ENCODE measurements around the gene TMEM107.
A peak's percentile ranks its signal among the peaks of the same experiment; 100 is the strongest.
"Not testable (repeated sequence)": the region's sequence is repeated elsewhere in the genome, so short reads cannot be mapped to it uniquely, and the experiment has no call there.

Gene TMEM107

DNA sequence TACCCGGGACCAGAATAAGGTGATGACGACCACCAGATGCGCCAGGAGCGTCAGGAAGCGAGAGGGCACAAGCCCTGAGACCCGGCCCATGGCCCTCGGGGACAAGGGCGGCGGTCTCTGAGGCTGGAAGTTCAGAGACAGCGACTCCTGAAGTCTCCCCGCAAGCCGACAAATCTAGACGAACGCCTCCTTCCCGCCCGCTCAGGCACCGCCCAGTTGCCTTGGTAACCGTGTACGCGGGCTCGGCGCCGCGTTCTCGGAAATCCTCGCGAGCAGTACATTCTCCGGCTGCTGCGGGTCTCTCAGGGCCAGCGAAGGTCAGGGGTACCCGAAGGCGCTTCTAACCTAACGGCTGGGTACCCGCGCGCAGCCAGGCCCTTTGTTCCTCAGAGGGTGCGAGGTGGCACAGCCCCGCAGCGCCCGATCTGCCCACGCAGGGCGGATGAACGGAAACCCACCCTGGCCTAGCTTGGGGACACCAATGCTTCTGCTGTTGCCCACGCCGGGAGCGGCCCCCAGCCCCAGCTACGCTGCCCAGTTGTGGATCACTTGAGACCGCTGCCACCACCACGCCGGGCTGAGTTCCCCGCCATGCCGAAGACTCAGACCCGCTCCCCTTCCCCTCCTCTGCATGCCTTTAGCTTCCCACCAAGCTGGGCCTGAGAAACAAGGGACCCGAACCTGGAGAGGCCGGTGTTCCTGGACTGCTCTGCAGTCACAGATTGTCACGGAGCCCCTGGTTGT lies at the start of gene TMEM107:
TMEM107 (minus strand) TSS at position 184 of the 744 bp plus-strand sequence; CDS start at position 90, 94 bp downstream.
- DNase-seq (ENCODE audit: low read depth in 1 of 2, low spot score in 1 of 2), result peak; percentile 65 to 87

DNA sequence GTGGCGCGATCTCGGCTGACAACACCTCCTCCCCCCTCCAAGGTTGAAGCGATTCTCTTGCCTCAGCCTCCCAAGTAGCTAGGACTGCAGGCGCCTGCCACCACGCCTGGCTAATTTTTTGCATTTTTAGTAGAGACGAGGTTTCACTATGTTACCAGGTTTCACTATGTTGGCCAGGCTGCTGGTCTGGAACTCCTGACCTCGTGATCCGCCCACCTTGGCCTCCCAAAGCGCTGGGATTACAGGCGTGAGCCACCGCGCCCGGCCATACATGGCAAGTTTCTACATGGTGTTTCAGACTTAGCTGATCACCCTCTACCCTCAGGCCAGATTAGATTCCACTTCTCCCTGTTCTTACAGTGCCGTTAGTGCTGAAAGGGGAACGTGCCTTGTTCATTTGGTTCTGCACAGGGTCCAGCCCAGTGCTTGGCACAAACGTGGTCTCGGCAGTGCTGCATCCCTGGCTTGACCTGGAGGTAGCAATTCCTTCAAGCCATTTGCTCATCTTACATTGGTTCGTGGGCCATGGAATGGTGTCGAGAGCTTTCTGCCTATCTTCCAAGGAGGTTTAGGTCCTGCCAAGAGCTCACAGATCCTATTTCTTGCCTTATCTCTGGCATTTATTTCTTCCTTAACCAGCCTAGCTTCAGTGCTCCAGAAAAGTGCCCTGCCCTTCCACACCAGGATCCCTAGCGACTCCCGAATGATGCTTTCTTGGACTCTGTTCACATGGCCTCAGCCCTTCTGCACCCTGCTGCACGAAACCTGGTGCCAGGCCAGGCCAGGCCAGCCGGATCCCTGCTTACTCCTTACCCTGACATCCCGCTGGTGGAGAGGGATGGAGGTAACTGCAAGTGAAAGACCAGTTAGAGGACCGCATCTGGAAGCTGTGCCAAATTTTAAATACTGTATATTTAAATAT lies 49.0 kb upstream of the TMEM107 start:
- no peak for DNase-seq (ENCODE audit: low read depth in 1 of 2, low spot score in 1 of 2)

DNA sequence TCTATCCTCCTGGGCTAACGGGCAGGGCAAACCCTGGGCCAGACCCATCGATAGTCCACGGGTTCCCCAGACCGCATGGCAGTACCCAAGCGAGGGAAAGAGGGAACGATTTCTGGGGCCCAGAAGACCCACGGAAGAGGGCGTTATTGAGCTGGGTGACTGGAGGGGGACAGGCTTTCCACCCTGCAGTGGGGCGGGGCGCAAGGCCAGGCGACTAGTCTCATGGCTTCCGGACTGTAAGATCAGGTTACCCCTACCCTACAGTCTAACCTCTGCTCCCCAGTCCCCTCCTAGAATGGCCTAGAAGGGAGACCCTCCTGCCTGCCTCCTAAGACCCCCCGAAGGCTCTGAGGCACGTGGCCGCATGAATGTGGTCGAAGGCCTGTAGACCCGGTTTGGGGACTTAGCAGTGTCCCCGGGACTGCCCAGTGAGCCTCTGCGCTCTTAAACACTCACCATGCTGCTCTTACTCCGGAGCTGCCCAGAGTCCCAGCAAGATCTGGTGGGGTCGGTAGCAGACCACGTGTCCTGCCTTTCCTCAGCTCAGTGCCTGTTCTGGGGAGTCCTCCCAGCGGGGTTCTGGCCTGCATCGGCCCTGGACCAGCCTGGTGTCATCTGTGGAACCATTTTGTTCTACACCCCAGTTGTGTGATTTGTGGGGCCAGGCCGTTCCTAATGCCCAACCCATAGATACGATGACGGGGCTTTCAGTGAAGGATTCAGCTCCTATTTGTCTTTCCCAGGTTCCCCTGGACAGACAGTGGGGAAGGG lies 47.4 kb upstream of the TMEM107 start:
- peak; percentile 21 to 52 for DNase-seq (ENCODE audit: low read depth in 1 of 2, low spot score in 1 of 2)

DNA sequence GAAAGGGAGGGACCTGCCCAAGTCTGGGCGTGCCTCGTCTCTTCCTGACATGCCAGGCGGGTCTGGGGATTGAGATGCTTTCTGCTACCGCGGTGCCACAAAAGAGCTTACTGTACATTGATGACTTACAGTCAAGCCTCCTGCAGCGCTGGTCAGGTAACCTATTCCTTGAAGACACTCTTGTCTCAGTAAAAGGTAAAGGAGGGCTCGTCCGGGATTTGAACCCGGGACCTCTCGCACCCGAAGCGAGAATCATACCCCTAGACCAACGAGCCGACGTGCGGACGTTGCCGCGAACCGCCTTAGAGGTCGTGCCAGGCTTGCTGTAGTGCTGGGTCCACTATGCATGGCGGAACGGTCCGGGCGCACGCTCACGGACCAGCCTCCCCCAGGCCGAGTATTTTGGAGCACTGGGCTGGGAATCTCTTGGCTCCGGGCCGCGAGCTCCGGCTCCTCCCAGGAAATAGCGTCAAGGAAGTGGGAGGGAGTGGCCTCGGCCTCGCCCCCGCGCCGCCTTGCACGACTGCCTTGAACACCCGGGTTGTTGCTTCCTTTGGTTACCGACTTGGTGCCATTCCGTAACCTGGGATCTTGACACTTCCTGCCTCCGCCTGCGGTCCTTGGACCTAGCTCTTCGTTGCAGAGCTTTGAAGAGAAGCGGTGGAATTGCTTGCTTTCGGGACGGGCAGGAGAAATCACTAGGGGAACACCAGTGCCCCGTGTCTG lies 46.6 kb upstream of the TMEM107 start:
- DNase-seq (ENCODE audit: low read depth in 1 of 2, low spot score in 1 of 2), result peak; percentile 88 to 92

DNA sequence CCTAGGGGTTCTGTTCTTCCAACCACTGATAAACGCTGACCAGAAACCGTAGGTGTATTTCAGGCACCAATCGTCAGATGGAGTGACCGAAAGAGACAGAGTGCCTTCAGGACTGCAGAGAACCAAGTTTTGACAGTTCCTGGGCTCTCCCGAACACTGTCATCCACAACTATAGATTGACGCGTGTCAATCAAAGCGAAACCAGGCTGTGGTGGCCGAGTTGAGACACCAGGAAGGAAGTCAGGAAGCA lies 46.1 kb upstream of the TMEM107 start:
- DNase-seq (ENCODE audit: low read depth in 1 of 2, low spot score in 1 of 2), result no peak

DNA sequence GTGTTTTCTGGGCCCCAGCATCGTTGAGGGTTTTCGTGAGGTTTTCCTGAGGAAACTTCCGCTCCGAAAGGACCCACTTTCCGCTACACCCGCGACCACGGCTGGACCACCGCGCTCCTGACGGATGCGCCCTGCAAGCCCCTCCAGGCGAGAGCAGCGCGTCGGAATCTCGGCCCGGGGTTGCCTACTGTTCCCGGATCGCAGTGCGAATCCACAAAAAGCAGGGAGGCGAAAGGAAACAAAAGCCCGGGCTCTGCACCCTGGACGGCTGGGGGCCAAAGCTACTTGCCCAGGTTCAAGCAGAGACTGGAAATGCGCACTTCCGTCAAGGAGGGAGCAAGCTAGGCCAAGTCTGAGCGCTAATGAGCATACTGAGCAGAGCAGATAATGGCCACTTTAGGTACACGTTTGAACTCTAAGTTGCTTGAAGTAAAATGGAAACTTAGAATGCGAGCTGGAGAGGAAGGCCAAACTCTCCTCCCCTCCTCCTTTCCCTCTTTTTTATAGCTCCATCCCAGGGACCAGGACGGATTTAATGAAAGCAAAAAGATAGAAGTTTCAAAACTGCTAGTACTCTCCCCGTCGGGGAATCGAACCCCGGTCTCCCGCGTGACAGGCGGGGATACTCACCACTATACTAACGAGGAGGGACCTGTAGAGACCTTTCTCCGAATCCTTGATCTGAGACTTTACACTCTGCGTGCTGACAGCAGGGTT lies 45.6 kb upstream of the TMEM107 start:
- peak; percentile 92 to 93 for DNase-seq (ENCODE audit: low read depth in 1 of 2, low spot score in 1 of 2)

DNA sequence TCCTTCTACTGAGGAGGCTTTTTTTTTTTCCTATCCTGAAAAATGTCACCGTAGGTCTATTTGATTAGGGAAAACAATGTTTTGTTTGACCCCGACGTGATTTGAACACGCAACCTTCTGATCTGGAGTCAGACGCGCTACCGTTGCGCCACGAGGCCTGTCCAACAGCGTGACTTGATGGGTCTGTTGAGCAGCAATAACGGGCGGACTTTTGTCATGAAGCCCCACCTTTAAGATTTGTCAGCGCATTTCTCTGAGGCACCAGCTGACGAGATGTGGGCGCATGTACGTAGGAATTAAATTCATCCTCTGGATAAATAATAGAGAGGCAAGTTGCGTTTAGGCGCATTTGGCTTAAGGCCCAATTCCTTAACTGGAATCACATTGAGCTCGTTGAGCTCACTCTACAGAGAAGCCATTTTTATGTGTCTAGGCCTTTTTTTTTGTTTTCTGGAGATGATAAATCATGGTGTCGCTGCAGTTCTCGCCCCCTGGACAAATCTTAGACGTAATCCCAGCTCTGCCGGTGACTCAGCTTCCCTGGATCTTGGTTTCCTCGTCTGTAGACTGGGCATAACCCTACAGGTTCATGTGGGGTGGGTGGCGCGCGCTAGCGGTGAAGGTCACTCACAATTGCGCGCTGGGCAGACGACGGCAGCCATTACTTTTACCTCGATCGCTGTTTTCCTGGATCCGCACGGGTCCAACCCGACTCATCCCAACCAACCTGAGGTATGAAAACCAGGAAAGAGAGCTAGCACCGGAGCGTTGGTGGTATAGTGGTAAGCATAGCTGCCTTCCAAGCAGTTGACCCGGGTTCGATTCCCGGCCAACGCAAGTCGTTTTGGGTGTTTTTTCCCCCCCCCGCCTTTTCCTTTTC lies 44.8 kb upstream of the TMEM107 start:
- DNase-seq (ENCODE audit: low read depth in 1 of 2, low spot score in 1 of 2), result peak; percentile 95 to 99

DNA sequence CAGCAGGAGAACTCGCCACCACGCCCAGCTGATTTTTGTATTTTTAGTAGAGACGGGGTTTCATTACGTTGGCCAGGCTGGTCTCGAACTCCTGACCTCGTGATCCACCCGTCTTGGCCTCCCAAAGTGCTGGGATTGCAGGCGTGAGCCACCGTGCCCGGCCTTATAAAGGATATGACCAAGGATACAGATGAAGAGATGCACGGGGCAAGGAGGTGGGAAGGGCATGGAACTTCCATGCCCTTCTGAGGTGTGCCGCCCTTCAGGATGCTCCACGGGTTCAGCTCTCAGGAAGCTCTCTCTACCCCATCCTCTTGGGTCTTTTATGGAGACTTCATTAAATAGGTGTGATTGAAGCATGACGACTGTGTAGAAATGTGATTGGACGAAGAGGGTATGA lies 37.8 kb upstream of the TMEM107 start:
- DNase-seq (ENCODE audit: low read depth in 1 of 2, low spot score in 1 of 2), result not testable (repeated sequence)

DNA sequence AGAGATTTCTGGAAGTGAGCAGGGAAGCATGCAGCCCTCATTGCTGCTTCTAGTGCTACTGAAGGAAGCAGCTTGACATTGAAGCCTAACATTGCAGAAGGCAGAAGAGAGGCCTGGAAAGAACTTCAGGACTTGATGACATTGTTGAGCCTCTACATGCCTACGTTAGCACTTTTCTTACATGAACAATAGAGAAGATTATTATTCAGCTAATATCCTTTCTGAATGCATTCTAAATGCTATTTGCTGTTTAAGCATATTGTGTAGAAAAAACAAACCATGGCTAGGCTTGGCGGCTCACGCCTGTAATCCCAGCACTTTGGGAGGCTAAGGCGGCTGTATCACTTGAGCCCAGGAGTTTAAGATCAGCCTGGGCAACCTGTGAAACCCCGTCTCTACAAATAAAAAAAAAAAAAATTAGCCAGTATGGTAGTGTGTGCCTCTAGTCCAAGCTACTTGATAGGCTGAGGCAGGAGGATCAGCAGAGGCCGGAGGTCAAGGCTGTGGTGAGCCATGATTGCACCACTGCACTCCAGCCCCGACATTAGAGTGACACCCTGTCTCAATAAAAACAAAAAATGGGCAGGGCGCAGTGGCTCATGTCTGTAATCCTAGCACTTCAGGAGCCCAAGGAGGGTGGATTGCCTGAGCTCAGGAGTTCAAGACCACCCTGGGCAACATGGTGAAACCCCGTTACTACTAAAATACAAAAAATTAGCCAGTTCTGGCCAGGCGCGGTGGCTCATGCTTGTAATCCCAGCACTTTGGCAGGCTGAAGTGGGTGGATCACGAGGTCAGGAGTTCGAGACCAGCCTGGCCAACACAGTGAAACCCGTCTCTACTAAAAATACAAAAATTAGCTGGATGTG lies 36.4 kb upstream of the TMEM107 start:
- no peak for DNase-seq (ENCODE audit: low read depth in 1 of 2, low spot score in 1 of 2)

DNA sequence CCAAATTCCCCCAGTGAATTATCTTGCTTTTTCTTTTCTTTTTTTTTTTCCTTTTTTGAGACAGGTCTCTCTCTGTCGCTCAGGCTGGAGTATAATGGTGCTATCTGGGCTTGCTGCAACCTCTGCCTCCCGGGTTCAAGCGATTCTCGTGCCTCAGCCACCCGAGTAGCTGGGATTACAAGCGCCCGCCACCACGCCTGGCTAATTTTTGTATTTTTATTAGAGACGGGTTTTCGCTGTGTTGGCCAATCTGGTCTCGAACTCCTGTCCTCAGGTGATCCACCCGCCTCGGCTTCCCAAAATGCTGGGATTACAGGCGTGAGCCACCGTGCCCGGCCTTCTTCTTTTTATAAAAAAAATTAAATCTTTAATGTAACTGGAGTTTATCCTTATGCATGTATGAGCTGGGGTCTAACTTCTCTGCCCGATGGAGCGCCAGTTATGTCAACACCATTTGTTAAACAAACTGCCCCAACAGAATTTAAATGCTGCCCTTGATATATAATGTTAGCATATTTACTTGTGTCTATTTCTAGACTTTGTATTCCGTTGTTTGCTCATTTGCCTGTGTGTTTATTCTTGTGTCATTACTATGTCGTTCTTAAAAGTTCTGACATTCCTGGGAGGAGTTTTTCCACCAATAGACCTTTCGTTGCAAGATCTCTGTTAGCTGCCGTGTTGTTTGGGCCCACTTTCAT lies 34.7 kb upstream of the TMEM107 start:
- no peak for DNase-seq (ENCODE audit: low read depth in 1 of 2, low spot score in 1 of 2)

DNA sequence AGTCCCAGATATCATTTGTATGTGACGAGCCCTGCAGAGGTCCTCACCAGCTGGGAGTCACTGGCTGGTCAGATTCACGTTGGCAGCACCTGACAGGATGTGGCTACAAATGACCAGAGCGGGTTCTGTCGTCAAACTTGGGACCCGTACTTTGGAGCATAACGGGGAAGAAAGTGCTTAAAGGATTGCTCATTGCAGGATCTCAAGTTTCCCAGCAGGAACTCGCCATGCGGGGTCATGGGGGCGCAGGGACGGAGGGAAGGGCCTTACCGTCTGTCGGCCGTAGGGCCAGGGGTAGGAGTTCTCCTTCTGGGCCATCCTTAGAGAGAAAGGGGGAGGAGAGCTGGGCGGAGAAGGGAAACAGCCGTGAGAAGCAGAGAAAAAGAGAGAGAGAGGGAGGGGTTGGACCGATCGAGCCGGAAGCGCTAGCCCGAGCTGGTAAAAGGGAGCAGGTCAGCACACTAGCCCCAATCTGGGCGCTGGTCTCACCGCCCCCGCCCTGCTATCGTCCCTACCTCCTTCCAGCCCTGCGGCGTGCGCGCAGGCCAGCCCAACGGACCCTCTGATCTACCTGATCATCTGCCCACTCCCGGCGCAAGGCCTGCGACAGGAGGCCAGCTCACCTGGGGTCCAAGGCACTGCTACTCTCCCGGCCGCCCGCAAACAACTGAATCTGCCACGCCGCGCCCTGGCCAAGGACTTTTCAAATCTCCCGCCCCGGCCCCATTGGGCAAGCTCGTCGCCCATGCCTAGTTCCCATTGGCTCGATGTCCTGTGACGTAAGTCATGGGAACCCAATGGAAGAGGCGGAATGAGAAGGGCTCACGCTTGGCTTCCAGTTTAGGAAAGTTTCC lies 34.0 kb upstream of the TMEM107 start, which contains the start of gene AURKB:
AURKB (minus strand) TSS at position 669 of the 854 bp plus-strand sequence; CDS start at position 318, 351 bp downstream.
- DNase-seq (ENCODE audit: low read depth in 1 of 2, low spot score in 1 of 2), result peak; percentile 70 to 89

DNA sequence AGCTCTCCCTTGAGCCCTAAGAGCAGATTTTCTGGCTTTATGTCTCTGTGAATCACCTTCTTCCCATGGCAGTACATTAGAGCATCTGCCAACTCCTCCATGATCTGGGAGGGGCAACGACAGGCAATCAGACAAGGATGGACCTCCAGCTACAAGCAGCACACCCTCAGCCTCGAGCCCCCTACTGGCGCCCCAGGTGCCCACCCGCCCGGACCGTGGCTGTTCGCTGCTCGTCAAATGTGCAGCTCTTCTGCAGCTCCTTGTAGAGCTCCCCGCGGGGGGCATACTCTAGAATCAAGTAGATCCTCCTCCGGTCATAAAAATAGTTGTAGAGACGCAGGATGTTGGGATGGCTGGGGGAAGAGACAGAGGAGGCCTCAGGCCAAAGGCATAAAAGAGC lies 30.4 kb upstream of the TMEM107 start:
- DNase-seq (ENCODE audit: low read depth in 1 of 2, low spot score in 1 of 2), result no peak

DNA sequence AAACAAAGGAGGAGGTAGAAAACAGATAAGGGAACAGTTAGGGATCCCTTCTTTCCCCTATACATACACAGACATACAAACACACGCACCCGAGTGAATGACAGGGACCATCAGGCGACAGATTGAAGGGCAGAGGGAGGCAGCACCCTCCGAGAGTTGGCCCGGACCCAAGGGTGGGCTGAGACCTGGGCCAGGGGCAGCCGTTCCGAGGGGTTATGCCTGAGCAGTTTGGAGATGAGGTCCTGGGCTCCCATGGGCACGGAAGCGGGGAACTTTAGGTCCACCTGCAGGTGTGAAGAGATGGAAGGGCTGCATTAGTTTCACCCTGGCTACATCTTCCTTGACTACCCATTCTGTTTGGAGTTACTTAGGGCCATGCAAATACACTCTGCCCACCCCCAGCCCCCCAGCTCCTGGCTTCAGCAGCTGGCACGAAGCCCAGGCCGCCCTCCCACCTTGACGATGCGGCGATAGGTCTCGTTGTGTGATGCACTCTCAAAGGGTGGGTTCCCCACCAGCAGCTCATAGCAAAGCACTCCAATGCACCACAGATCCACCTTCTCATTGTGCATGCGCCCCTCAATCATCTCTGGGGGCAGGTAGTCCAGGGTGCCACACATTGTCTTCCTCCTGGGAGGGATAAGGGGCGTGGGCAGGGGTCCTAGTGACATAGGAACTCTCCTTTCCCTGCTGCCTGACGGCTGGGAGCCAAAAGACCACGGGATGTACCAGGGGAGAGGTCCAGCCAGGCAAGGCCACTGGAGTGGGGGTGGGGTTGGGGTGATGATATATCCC lies 28.8 kb upstream of the TMEM107 start:
- DNase-seq (ENCODE audit: low read depth in 1 of 2, low spot score in 1 of 2), result no peak

DNA sequence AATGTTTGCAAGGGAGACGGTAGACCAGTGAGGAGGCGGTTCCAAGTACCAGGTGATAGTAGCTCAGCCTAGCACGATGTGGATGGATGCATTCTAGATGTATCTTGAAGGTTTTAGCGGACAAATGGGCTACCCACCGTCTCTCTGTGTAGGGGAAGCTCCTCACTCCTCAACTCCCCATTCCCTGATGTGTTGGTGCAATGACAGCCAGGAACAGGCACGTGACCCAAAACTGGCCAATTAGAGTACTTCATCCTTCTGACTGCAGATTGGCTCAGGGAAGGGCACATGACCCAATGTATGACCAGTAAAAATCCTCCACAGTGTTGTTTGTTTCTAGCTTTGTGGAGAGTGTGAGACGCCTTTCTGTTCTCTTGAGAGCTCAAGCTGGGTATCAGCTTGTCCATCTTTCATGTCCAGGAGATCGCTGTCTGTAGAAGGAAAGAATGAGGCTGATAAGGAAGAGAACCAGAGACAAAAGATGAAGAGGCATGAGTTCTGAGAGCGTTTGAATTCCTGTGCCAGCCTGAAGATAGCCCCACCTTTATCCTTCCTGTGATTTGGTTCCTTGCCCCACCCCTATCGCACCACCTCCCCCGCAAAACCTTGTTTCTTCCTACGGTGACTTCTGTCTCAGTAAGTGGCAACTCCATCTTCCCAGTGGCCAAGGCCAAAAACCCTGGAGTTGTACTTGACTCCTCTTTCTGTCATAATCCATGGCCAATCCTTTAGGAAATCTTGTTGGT lies 16.1 kb upstream of the TMEM107 start:
- DNase-seq (ENCODE audit: low read depth in 1 of 2, low spot score in 1 of 2), result no peak

DNA sequence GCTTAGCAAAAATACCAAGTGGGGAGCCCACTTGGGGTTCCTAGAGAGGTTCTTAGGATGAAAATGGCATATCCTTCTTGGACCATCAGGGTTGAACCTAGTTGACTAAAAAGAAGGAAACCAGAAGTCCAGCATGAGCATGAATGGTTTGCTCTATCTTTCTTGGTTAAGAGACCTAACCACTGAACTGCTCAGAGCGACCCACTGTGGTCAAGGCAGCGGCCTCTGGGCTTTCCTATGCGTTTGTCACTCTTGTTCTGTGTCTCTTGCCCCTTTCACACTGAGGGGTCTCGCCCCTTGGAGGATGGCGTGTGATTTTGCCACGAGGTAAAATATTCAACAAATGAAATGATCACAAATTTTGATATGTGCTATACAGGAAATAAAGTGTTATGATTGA lies 14.3 kb upstream of the TMEM107 start:
- no peak for DNase-seq (ENCODE audit: low read depth in 1 of 2, low spot score in 1 of 2)
